Peyer's patch (tissue), 4 donors: Measurements from ENCODE around the gene SATB1.

Experiments used
- POLR2A ChIP-seq, 2 donors: fragments of 450-650 bp; IDR thresholded peaks; one replicate each; pipeline ENCODE4 v1.5.1; 2017; ENCODE audit warnings: antibody characterized with exemption in 2 of 2, mild to moderate bottlenecking in 2 of 2, moderate library complexity in 2 of 2
- TF ChIP-seq, protein P1 (sequence below), 6 experiments: fragments of 450-650 bp in 4 of 6; fragments of 200-600 bp in 2 of 6; sonication (generic) in 1 of 6; IDR thresholded peaks; one replicate each; pipeline ENCODE4 v1.5.1; 2017 to 2019; ENCODE audit warnings: antibody characterized with exemption in 6 of 6, mild to moderate bottlenecking in 3 of 6, moderate library complexity in 1 of 6

- TF ChIP-seq, protein P1, sequence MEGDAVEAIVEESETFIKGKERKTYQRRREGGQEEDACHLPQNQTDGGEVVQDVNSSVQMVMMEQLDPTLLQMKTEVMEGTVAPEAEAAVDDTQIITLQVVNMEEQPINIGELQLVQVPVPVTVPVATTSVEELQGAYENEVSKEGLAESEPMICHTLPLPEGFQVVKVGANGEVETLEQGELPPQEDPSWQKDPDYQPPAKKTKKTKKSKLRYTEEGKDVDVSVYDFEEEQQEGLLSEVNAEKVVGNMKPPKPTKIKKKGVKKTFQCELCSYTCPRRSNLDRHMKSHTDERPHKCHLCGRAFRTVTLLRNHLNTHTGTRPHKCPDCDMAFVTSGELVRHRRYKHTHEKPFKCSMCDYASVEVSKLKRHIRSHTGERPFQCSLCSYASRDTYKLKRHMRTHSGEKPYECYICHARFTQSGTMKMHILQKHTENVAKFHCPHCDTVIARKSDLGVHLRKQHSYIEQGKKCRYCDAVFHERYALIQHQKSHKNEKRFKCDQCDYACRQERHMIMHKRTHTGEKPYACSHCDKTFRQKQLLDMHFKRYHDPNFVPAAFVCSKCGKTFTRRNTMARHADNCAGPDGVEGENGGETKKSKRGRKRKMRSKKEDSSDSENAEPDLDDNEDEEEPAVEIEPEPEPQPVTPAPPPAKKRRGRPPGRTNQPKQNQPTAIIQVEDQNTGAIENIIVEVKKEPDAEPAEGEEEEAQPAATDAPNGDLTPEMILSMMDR (IDR thresholded peaks at IDR 0.05) = no peak
- TF ChIP-seq POLR2A (IDR thresholded peaks at IDR 0.05) = no peak
Observed at GRCh38 chr3:18351069-18351628, 74.0 kb downstream of the SATB1 start.
